Naive thymus-derived CD4-positive, alpha-beta T cell (primary cell): ENCODE measurements around the gene SLC11A2. TPM values are rescaled to one million over a fixed set of nuclear protein-coding genes. Genes with fewer than 3 reads are reported as not detected.

ENCODE experiments used
- ATAC-seq: fragments of 150-1000 bp; cut with Tn5 transposase; 2 replicates; pipeline ENCODE4 v1.10.0; 2021; ENCODE audit warnings: mild to moderate bottlenecking, moderate library complexity
- CTCF ChIA-PET: fragments of 350-600 bp; sonication (Branson Sonifier 250); formaldehyde crosslinking; loops from one replicate; lab custom pipeline; 2021; ENCODE audit warnings: antibody characterized with exemption; lab: Charles Lee
- POLR2A ChIA-PET: fragments of 350-600 bp; sonication (Branson Sonifier 250); formaldehyde crosslinking; loops from one replicate; lab custom pipeline; 2021; ENCODE audit warnings: antibody characterized with exemption, inconsistent platforms; lab: Charles Lee
- DNase-seq, 9 donors: peaks; one replicate each; pipeline versions ENCODE4 v3.0.0 to v3.0.0-alpha.2; 2020 to 2022; ENCODE audit warnings: mixed read lengths in 1 of 9
- H3K27ac ChIP-seq: one replicate; pipeline ENCODE4 v1.7.0; 2013; ENCODE audit warnings: mild to moderate bottlenecking, low read depth, low read length, moderate library complexity
- H3K27me3 ChIP-seq, 2 donors: one replicate each; pipeline ENCODE4 v1.7.0; 2013; ENCODE audit warnings: low read length in 2 of 2, mild to moderate bottlenecking in 2 of 2, moderate library complexity in 2 of 2; ENCODE audit not compliant: control insufficient read depth in 2 of 2, insufficient read depth in 2 of 2
- H3K36me3 ChIP-seq, 3 experiments: 1 replicate in 2 of 3; 2 replicates in 1 of 3; pipeline ENCODE4 v1.7.0; 2013; ENCODE audit warnings: low read length in 3 of 3, mild to moderate bottlenecking in 3 of 3, moderate library complexity in 1 of 3; ENCODE audit not compliant: insufficient read depth in 3 of 3, control insufficient read depth in 2 of 3
- H3K4me1 ChIP-seq, 2 donors: one replicate each; pipeline ENCODE4 v1.7.0; 2013; ENCODE audit warnings: low read length in 2 of 2, mild to moderate bottlenecking in 2 of 2, moderate library complexity in 1 of 2; ENCODE audit not compliant: control insufficient read depth in 2 of 2, insufficient read depth in 2 of 2
- H3K4me3 ChIP-seq: 2 replicates; pipeline ENCODE4 v1.7.0; 2013; ENCODE audit warnings: mild to moderate bottlenecking, low read length
- H3K9me3 ChIP-seq, 3 experiments: 1 replicate in 2 of 3; 2 replicates in 1 of 3; pipeline ENCODE4 v1.7.0; 2013; ENCODE audit warnings: low read length in 3 of 3; ENCODE audit not compliant: control insufficient read depth in 2 of 3
- H3K27ac Mint-ChIP-seq, 9 donors: one replicate each; pipeline ENCODE4 v1.8.0; 2020 to 2022; ENCODE audit warnings: mixed read lengths in 9 of 9, mild to moderate bottlenecking in 8 of 9, moderate library complexity in 5 of 9, inconsistent platforms in 2 of 9
- H3K27me3 Mint-ChIP-seq, 5 donors: one replicate each; pipeline ENCODE4 v1.8.0; 2021 to 2022; ENCODE audit warnings: mixed read lengths in 5 of 5, mild to moderate bottlenecking in 1 of 5
- H3K36me3 Mint-ChIP-seq, 5 donors: one replicate each; pipeline ENCODE4 v1.8.0; 2020 to 2022; ENCODE audit warnings: mixed read lengths in 5 of 5, mild to moderate bottlenecking in 3 of 5, inconsistent platforms in 1 of 5
- H3K4me1 Mint-ChIP-seq, 7 donors: one replicate each; pipeline ENCODE4 v1.8.0; 2020 to 2022; ENCODE audit warnings: mixed read lengths in 7 of 7, mild to moderate bottlenecking in 3 of 7, inconsistent platforms in 1 of 7
- H3K4me3 Mint-ChIP-seq, 10 donors: one replicate each; pipeline ENCODE4 v1.8.0; 2020 to 2022; ENCODE audit warnings: mild to moderate bottlenecking in 10 of 10, mixed read lengths in 10 of 10, moderate library complexity in 6 of 10, inconsistent platforms in 2 of 10
- H3K9me3 Mint-ChIP-seq, 11 donors: one replicate each; pipeline ENCODE4 v1.8.0; 2020 to 2022; ENCODE audit warnings: mixed read lengths in 11 of 11, mild to moderate bottlenecking in 4 of 11, inconsistent platforms in 1 of 11, moderate library complexity in 1 of 11
- intact Hi-C, 2 donors: fragments of 100-400 bp; cut with micrococcal nuclease; formaldehyde crosslinking; loops; one replicate each; pipeline ENCODE4 v1.15.1; 2023
- polyA plus RNA-seq, 2 donors: library from polyadenylated mRNA; unstranded; fragments of 300-500 nt; fragmentation: Illumina TruSeq; gene quantifications; one replicate each; pipeline ENCODE4 v1.2.3, GENCODE V29; 2021
- total RNA-seq, 6 experiments: library from RNA in 5 of 6; stranded (reverse) in 5 of 6; gene quantifications; 1 replicate in 5 of 6; 2 replicates in 1 of 6; pipeline ENCODE4 v1.2.3 and lab custom pipeline; 2021 to 2026

Gene SLC11A2
- total RNA-seq (10 to 100 TPM; 49.3 to 65.4 (median 61.0) TPM), polyA plus RNA-seq (10 to 100 TPM; 14.0 to 24.6 TPM), total RNA-seq (lab: John Stamatoyannopoulos, UW) (53.6 reads per million, percentile 73 among the genes with 10 or more reads in this experiment)

- Histone ChIP-seq H3K4me1 (peaks cover 14 to 22% of the 10 kb centered on the region in 2 donors), H3K36me3 (peaks cover 0 to 4% (median 0%) of the 10 kb centered on the region in 3 experiments), H3K27ac (peak within 1 kb of the TSS; percentile 80), H3K9me3 (no peaks in the 10 kb centered on the region), H3K4me3 (peak within 1 kb of the TSS; percentile 86), H3K27me3 (no peaks in the 10 kb centered on the region)
- peak within 1 kb of the TSS; percentile 91 to 100 (median 98) for H3K4me3 Mint-ChIP-seq
- ATAC-seq (peak; percentile 96), DNase-seq (peak; percentile 79 to 93 (median 88))
- peak within 1 kb of the TSS; percentile 90 to 99 (median 97) for H3K27ac Mint-ChIP-seq
- peaks cover 0 to 4% (median 0%) of the 10 kb centered on the region in 5 donors for H3K36me3 Mint-ChIP-seq
- POLR2A ChIA-PET, result interaction anchor here (0.5 to 5.4 kb wide), 21 partner anchors 10 to 742 kb away, joined by 3 to 33 read pairs (median 4); partner anchors contain the start of genes ATF1, CSRNP2, DAZAP2 and LETMD1
- CTCF ChIA-PET, result interaction anchor here (0.8 to 3.7 kb wide), 7 partner anchors 16 to 260 kb away, joined by 3 to 25 read pairs (median 4); no protein-coding TSS in a partner anchor
- no peaks in the 10 kb centered on the region for H3K9me3 Mint-ChIP-seq
- intact Hi-C loops, result loop anchor here (1.0 to 10.0 kb wide), 16 partner anchors 17 to 911 kb away; partner anchors contain the start of genes ATF1 (in 2 of the 2), CSRNP2 (in 2 of the 2), DAZAP2 (in 2 of the 2) and LETMD1 (in 2 of the 2)
- peaks cover 39 to 65% (median 54%) of the 10 kb centered on the region in 7 donors for H3K4me1 Mint-ChIP-seq
- peaks cover 0 to 13% (median 0%) of the 10 kb centered on the region in 5 donors for H3K27me3 Mint-ChIP-seq
Measured at GRCh38 chr12:51025836-51026638, at the start of gene SLC11A2. TSS of gene SLC11A2 (minus strand) at chr12:51026384. CDS start at chr12:51010728, 15,656 bp downstream.

- intact Hi-C loops, result no loop called here
- ATAC-seq, result no peak
- H3K27ac Mint-ChIP-seq, result peak overlapping the region in 1 of 9 donors; percentile 37
- no peak overlapping the region for H3K27ac ChIP-seq
- ChIA-PET POLR2A (interaction anchor here (0.7 kb wide), 1 partner anchor 12 kb away, joined by 3 read pairs; no protein-coding TSS in a partner anchor), CTCF (interaction anchor here (0.7 to 1.4 kb wide), 2 partner anchors 22 to 23 kb away, joined by 3 read pairs; no protein-coding TSS in a partner anchor)
- no peaks in the 10 kb centered on the region for H3K27me3 ChIP-seq
- no peaks in the 10 kb centered on the region for H3K9me3 ChIP-seq
- DNase-seq, result no peak
- no peaks in the 10 kb centered on the region for H3K27me3 Mint-ChIP-seq
- peaks cover 0 to 3% (median 0%) of the 10 kb centered on the region in 11 donors for H3K9me3 Mint-ChIP-seq
- peaks cover 0 to 4% of the 10 kb centered on the region in 2 donors for H3K4me1 ChIP-seq
- peaks cover 5 to 36% (median 8%) of the 10 kb centered on the region in 3 experiments for H3K36me3 ChIP-seq
- H3K4me3 Mint-ChIP-seq, result no peak overlapping the region
- peaks cover 18 to 41% (median 33%) of the 10 kb centered on the region in 7 donors for H3K4me1 Mint-ChIP-seq
- peaks cover 0 to 23% (median 13%) of the 10 kb centered on the region in 5 donors for H3K36me3 Mint-ChIP-seq
- no peak overlapping the region for H3K4me3 ChIP-seq
Measured at GRCh38 chr12:51075390-51075789, 49.2 kb upstream of the SLC11A2 start.

- ChIA-PET CTCF (no interaction called here), POLR2A (no interaction called here)
- H3K4me3 Mint-ChIP-seq, result no peak overlapping the region
- peaks cover 8 to 16% (median 10%) of the 10 kb centered on the region in 7 donors for H3K4me1 Mint-ChIP-seq
- no peaks in the 10 kb centered on the region for H3K27me3 Mint-ChIP-seq
- peaks cover 3 to 24% (median 8%) of the 10 kb centered on the region in 5 donors for H3K36me3 Mint-ChIP-seq
- no peak overlapping the region for H3K27ac Mint-ChIP-seq
- H3K4me3 ChIP-seq, result no peak overlapping the region
- no peak for ATAC-seq
- H3K27me3 ChIP-seq, result no peaks in the 10 kb centered on the region
- H3K4me1 ChIP-seq, result peaks cover 0 to 4% of the 10 kb centered on the region in 2 donors
- H3K9me3 ChIP-seq, result no peaks in the 10 kb centered on the region
- H3K9me3 Mint-ChIP-seq, result peaks cover 0 to under 1% (median 0%) of the 10 kb centered on the region in 11 donors
- no peak for DNase-seq
- intact Hi-C loops, result no loop called here
- H3K36me3 ChIP-seq, result peaks cover 5 to 64% (median 8%) of the 10 kb centered on the region in 3 experiments
- no peak overlapping the region for H3K27ac ChIP-seq
Measured at GRCh38 chr12:51071663-51072062, 45.5 kb upstream of the SLC11A2 start.

GRCh38 chr12:51070004-51070403 is 43.8 kb upstream of the SLC11A2 start:
- H3K9me3 Mint-ChIP-seq, result no peaks in the 10 kb centered on the region
- ChIA-PET POLR2A (interaction anchor here (1.2 to 1.4 kb wide), 2 partner anchors 8 to 12 kb away, joined by 3 to 4 read pairs; no protein-coding TSS in a partner anchor), CTCF (no interaction called here)
- Histone ChIP-seq H3K9me3 (no peaks in the 10 kb centered on the region), H3K27ac (no peak overlapping the region), H3K4me3 (no peak overlapping the region), H3K4me1 (no peaks in the 10 kb centered on the region), H3K27me3 (no peaks in the 10 kb centered on the region), H3K36me3 (peaks cover 5 to 72% (median 8%) of the 10 kb centered on the region in 3 experiments)
- H3K36me3 Mint-ChIP-seq, result peaks cover 3 to 25% (median 8%) of the 10 kb centered on the region in 5 donors
- no peaks in the 10 kb centered on the region for H3K27me3 Mint-ChIP-seq
- ATAC-seq (no peak), DNase-seq (no peak)
- peaks cover 0 to 4% (median 0%) of the 10 kb centered on the region in 7 donors for H3K4me1 Mint-ChIP-seq
- intact Hi-C loops, result no loop called here
- no peak overlapping the region for H3K4me3 Mint-ChIP-seq
- H3K27ac Mint-ChIP-seq, result peak overlapping the region in 2 of 9 donors; percentile 4 to 32

GRCh38 chr12:51067771-51068170 is 41.6 kb upstream of the SLC11A2 start:
- Mint-ChIP-seq H3K9me3 (no peaks in the 10 kb centered on the region), H3K4me1 (peaks cover 0 to 1% (median 0%) of the 10 kb centered on the region in 7 donors), H3K27me3 (no peaks in the 10 kb centered on the region), H3K36me3 (peaks cover 3 to 33% (median 12%) of the 10 kb centered on the region in 5 donors), H3K4me3 (no peak overlapping the region), H3K27ac (peak overlapping the region in 4 of 9 donors; percentile 20 to 84 (median 54))
- no peak overlapping the region for H3K4me3 ChIP-seq
- ChIA-PET CTCF (no interaction called here), POLR2A (no interaction called here)
- intact Hi-C loops, result no loop called here
- no peaks in the 10 kb centered on the region for H3K27me3 ChIP-seq
- H3K27ac ChIP-seq, result no peak overlapping the region
- no peaks in the 10 kb centered on the region for H3K9me3 ChIP-seq
- H3K4me1 ChIP-seq, result no peaks in the 10 kb centered on the region
- ATAC-seq, result no peak
- H3K36me3 ChIP-seq, result peaks cover 5 to 82% (median 12%) of the 10 kb centered on the region in 3 experiments
- DNase-seq, result no peak

- H3K4me1 ChIP-seq, result no peaks in the 10 kb centered on the region
- ATAC-seq (no peak), DNase-seq (no peak)
- H3K27me3 ChIP-seq, result no peaks in the 10 kb centered on the region
- peaks cover 5 to 83% (median 12%) of the 10 kb centered on the region in 3 experiments for H3K36me3 ChIP-seq
- no peaks in the 10 kb centered on the region for H3K27me3 Mint-ChIP-seq
- CTCF ChIA-PET, result no interaction called here
- no peak overlapping the region for H3K4me3 Mint-ChIP-seq
- intact Hi-C loops, result no loop called here
- H3K36me3 Mint-ChIP-seq, result peaks cover 3 to 35% (median 12%) of the 10 kb centered on the region in 5 donors
- H3K4me3 ChIP-seq, result no peak overlapping the region
- peak overlapping the region in 2 of 9 donors; percentile 28 to 41 for H3K27ac Mint-ChIP-seq
- no peak overlapping the region for H3K27ac ChIP-seq
- POLR2A ChIA-PET, result interaction anchor here (0.8 kb wide), 1 partner anchor 173 kb away, joined by 4 read pairs; no protein-coding TSS in a partner anchor
- no peaks in the 10 kb centered on the region for H3K9me3 ChIP-seq
- H3K9me3 Mint-ChIP-seq, result no peaks in the 10 kb centered on the region
- H3K4me1 Mint-ChIP-seq, result peaks cover 0 to 1% (median 0%) of the 10 kb centered on the region in 7 donors
Measured at GRCh38 chr12:51067229-51067628, 41.0 kb upstream of the SLC11A2 start.
